GM19238 (cell line): ENCODE data around the gene NCR3LG1.

Experiments used
- DNase-seq: peaks from one replicate; pipeline ENCODE4 v3.0.0; 2011; ENCODE audit warnings: low spot score; ENCODE audit not compliant: insufficient read length

NCR3LG1 gene

GRCh38 chr11:17371614-17372013 is 20.0 kb downstream of the NCR3LG1 start:
- DNase-seq: no peak

GRCh38 chr11:17375547-17375946 is 23.9 kb downstream of the NCR3LG1 start:
- no peak for DNase-seq

GRCh38 chr11:17376493-17376892 is 24.9 kb downstream of the NCR3LG1 start:
- no peak for DNase-seq

GRCh38 chr11:17378655-17379054 is 27.1 kb downstream of the NCR3LG1 start:
- no peak for DNase-seq

DNA sequence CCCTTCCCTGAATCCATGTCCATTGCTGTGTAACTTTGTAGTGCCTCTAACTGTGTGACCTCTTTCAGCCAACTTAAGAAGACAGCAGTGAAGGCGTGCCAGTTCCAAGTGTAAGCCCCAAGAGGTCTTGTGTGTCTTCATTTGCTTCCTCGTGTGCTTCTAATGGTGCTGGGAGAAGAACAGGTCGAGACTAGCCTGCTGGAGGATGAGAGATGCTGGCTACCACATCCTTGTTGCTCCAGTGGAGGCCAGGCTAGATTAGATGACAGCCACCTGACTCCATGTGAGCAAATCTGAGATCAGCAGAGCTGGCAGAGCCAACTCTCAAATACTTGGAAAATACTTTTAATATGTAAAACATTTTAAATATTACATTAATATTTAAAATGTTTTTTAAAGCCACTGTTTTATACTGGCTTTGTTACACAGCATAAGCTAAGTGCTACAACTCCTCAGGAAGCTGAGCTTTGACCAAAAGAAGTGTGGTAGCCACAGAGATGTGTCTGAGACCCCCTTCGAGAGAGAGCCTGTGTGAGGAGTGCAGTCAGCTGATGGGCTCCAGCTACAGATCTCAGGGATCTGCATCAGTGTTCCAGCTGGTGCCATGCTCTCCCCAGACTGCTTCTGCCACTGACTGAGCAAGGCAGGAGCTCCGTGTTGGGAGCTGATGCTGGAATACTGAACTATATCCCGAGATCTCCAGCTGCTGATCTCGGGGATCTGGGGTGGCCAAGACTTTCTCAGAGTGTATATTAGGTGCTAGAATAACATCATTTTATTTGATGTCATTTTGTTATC is 28.0 kb downstream of the NCR3LG1 start:
- no peak for DNase-seq

- DNase-seq: no peak
Measured at GRCh38 chr11:17381156-17381555, 29.6 kb downstream of the NCR3LG1 start.

GRCh38 chr11:17382046-17382728 is 30.6 kb downstream of the NCR3LG1 start:
- no peak for DNase-seq

- no peak for DNase-seq
Measured at GRCh38 chr11:17383461-17383860, 31.9 kb downstream of the NCR3LG1 start.

DNA sequence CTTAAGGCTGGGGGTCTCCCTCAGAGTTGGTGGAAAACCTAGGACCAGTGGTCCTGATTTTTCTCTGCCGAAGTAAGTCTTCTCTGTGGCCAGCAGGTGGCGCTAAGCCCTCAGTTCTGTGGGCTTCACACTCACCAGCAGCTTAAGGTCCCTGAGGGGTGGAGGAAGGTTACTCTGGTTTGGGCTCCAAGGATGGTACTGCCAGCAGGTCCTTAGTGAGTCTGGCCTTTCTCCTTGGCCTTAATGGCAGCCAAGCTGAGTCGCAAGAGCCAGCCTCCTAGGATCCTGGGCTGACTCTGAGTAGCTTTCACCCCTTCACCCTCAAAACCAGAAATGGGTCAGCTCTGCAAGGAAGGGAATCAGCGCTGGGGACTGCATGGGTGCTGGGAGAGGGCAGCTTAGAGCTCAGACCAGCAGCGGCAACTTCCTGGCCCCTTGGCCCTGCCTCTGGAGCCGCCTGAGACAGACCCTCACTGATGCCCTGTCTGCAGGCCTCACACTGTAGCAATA is 32.5 kb downstream of the NCR3LG1 start:
- DNase-seq: peak; percentile 50

DNA sequence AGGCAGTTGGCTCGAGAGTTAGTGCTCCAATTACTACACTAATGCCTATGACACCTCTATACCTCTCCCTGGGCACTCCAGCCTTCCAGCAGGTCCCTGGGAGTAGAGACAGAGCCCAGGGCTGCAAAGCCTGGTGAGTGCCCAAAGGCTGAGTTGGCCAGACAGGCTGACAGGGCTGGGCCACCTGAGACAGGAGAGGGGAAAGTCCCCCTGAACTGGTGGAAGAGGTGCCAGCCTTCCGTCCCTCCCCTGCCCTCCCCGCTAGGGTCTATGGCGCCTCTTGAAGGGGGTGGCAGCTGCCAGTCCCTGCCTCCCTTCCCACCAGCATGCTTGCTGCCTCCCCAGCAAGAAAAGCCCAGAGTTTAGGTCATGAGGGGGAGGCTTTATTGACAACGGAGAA is 33.9 kb downstream of the NCR3LG1 start:
- no peak for DNase-seq

DNA sequence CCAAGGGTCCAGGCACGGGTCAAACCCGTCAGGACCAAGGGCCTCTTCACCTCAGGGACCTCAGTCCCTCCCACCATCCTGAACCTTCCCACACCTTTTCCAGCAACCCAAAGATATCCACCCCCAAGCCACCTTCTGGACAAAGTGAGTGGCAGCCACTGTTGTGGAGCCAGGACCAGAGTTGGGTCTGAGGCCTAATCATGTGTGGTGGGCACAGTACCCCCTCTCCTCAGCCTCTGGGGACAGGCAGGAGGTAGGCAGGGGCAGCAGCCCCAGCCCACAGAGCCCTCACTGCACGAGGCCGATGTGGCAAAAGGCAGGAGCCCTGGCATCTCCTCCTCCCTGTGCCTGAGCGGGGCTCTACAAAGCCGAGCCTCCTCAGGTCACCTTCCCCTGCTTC is 34.3 kb downstream of the NCR3LG1 start:
- DNase-seq: no peak

GRCh38 chr11:17386331-17387084 is 34.9 kb downstream of the NCR3LG1 start:
- DNase-seq: no peak

DNA sequence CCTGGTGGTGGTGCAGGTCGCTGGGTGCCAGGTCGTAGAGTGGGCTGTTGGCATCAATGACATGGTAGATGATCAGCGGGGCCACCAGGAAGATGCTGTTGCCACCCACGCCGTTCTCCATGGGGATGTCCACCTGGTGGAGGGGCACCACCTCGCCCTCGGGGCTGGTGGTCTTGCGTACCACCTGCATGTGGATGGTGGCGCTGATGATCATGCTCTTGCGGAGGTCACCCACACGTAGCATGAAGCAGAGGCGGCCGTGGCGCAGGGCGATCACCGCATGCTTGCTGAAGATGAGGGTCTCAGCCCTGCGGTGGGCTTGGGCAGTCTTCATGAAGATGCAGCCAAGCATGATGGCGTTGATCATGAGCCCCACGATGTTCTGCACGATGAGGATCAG is 35.7 kb downstream of the NCR3LG1 start:
- DNase-seq: no peak

- DNase-seq: no peak
Measured at GRCh38 chr11:17387811-17388210, 36.2 kb downstream of the NCR3LG1 start.

DNA sequence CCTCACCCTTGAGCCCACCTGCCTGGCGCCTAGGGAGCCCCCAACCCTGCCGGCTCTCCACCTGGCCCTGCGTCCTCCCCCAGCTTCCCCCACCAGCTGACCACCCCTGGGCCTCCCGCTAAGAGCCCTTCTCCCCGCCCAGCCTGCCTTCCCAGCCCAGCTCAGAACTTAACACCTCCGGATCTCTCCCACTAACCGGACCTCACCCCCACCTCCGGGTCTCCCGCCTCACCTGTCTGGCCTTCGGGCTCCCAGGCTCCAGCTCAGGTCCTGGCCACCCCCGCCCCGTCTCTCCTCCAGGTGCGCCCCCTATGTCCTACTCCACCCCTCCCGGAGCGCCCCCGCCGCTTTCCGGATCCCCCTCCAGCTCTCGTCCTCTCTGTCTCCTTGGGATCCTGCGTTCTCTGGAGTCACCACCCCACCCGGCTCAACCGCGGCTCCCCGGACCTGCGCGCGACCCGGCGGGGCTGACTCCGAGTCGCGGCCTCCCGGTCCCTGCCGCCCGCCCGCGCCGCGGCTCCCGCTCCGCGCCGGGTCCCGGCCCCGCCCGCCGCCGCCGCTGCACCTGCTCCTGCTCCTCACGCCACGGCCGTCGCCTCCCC is 37.1 kb downstream of the NCR3LG1 start, which contains the start of gene KCNJ11:
KCNJ11 (minus strand) TSS at position 51 of the 602 bp plus-strand sequence. CDS start 568 bp downstream, outside the sequence.
- DNase-seq: no peak

DNA sequence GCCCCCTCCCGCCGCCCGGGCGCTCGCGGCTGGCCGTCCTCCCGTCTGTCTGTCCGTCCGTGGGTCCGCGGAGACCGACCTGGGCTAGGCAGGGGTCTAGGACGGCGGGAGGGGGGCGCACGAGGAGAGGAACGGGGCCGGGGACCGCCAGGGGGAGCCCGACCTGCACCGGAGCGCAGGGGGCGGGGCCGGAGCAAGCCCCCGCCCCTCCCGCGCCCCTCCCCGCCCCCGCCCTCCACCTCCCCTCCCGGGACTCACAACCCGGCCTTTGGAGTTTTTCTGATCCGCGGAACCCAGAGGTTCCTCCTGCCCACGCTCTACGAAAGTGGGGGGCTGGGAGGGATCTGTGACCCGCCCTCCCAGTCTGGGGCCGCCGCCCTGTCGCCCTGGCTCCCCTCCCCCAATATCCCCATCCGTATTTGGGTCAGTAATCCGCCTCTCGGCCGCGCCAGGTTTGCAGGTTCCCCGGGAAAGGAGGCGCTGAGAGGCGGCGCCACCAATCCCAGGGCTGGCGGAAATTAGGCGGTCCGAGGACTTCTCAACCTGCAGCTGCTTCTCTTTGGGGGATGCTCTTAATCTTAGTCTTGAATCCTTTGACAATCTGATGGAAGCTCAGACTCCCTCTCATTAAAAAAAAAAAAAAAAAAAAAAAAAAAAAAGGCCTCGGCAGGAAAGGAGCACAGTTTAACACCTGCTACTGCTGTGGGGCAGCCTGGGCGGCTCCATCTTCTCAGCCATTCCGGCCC is 37.8 kb downstream of the NCR3LG1 start:
- DNase-seq: peak; percentile 72

GRCh38 chr11:17389957-17390649 is 38.5 kb downstream of the NCR3LG1 start:
- DNase-seq: no peak

DNA sequence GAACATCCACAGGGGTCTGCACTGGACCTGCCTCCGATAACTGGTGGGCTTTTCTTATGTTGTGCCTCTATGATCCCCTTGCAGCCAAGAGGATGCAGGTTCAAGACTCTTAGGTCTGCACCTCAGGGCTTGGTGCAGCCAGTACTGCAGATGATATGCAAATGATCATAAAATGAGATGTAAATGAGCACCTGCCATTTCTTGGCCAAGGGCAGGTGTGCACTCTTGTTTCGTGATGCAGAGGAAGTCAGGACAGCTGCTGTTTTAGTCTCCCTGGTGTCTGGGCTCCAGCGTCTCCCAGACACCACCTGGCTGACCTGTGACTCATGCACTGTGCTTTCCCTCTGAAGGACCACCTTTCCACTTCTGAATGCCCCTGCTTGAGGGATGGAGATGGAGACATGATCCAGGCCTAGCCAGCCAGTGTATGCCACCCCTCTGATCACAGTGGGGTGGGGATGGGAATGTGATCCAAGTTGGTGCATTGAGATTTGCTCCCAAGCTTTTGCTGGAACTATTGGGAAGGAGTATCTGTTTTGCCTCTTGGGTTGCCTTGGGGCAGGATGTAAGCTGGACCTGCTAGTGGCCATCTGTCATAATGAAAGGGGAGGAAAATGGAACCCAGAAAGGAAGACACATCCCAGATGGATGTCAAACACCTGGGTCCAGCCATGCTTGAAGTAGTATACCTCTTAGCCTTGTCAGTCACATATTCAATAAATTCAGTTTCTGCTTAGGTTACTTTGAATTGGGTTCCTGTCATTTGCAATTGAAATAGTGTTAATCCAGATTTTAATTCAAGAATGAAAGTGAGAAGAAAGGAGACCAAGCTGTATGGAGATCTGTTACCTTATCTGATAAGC is 40.1 kb downstream of the NCR3LG1 start:
- no peak for DNase-seq

GRCh38 chr11:17392872-17393271 is 41.3 kb downstream of the NCR3LG1 start:
- DNase-seq: no peak
